CD14-positive monocyte (primary cell): ENCODE data around the gene MAD1L1. TPM values are rescaled to one million over a fixed set of nuclear protein-coding genes. Genes with fewer than 3 reads are reported as not detected.

Experiments used
- DNase-seq, 3 donors: peaks; one replicate each; pipeline ENCODE4 v3.0.0-alpha.2; 2011 to 2022
- H2AFZ ChIP-seq: 2 replicates; pipeline ENCODE4 v1.6.0; 2012; ENCODE audit warnings: mild to moderate bottlenecking, low read depth, low read length, inconsistent platforms; ENCODE audit not compliant: insufficient read depth, poor library complexity, severe bottlenecking
- H3K27ac ChIP-seq, 2 donors: 1 replicate in 1 of 2; 2 replicates in 1 of 2; pipeline ENCODE4 v1.5.1; 2012 to 2013; ENCODE audit warnings: low read length in 2 of 2, control low read depth in 1 of 2, inconsistent platforms in 1 of 2, low read depth in 1 of 2, mild to moderate bottlenecking in 1 of 2
- H3K27me3 ChIP-seq, 2 donors: one replicate each; pipeline versions ENCODE4 v1.6.0 to v1.6.1; 2011 to 2013; ENCODE audit warnings: low read length in 2 of 2; ENCODE audit not compliant: control insufficient read depth in 2 of 2, insufficient read depth in 2 of 2
- H3K36me3 ChIP-seq, 2 donors: replicated peaks in 1 of 2; 1 replicate in 1 of 2; 2 replicates in 1 of 2; pipeline versions ENCODE4 v1.5.1 to v1.6.1; 2012 to 2013; ENCODE audit warnings: low read length in 2 of 2, control low read depth in 1 of 2, inconsistent platforms in 1 of 2, mild to moderate bottlenecking in 1 of 2; ENCODE audit not compliant: insufficient read depth in 2 of 2, control insufficient read depth in 1 of 2
- H3K4me1 ChIP-seq, 2 donors: 1 replicate in 1 of 2; 2 replicates in 1 of 2; pipeline versions ENCODE4 v1.5.1 to v1.6.1; 2012 to 2013; ENCODE audit warnings: low read length in 2 of 2, control low read depth in 1 of 2, inconsistent platforms in 1 of 2, mild to moderate bottlenecking in 1 of 2, moderate library complexity in 1 of 2; ENCODE audit not compliant: insufficient read depth in 2 of 2, control insufficient read depth in 1 of 2
- H3K4me2 ChIP-seq: replicated peaks from 2 replicates; pipeline ENCODE3; 2012; ENCODE audit warnings: low read length, moderate library complexity, mild to moderate bottlenecking; ENCODE audit not compliant: poor library complexity, severe bottlenecking; ENCODE audit errors: extremely low read depth
- H3K4me3 ChIP-seq, 3 experiments: fragments of 200-600 bp in 1 of 3; sonication (generic) in 1 of 3; replicated peaks in 1 of 3; 1 replicate in 2 of 3; 2 replicates in 1 of 3; pipeline ENCODE4 v1.5.1; 2011 to 2013; ENCODE audit warnings: low read length in 3 of 3, mild to moderate bottlenecking in 3 of 3, control low read depth in 2 of 3, low read depth in 2 of 3, inconsistent platforms in 1 of 3, moderate library complexity in 1 of 3
- H3K79me2 ChIP-seq: 2 replicates; pipeline ENCODE4 v1.6.0; 2012; ENCODE audit warnings: mild to moderate bottlenecking, control low read depth, inconsistent platforms, low read length, moderate library complexity; ENCODE audit not compliant: insufficient read depth
- H3K9ac ChIP-seq: 2 replicates; pipeline ENCODE4 v1.6.0; 2017; ENCODE audit warnings: low read length, mild to moderate bottlenecking; ENCODE audit not compliant: insufficient read depth, poor library complexity, severe bottlenecking
- H3K9me3 ChIP-seq, 2 donors: replicated peaks in 1 of 2; 1 replicate in 1 of 2; 2 replicates in 1 of 2; pipeline versions ENCODE4 v1.5.1 to v1.6.1; 2012 to 2013; ENCODE audit warnings: low read length in 2 of 2, control low read depth in 1 of 2; ENCODE audit not compliant: control insufficient read depth in 1 of 2, insufficient read depth in 1 of 2
- H4K20me1 ChIP-seq: 2 replicates; pipeline ENCODE4 v1.6.0; 2012; ENCODE audit warnings: mild to moderate bottlenecking, low read length, control low read depth, moderate library complexity; ENCODE audit not compliant: insufficient read depth
- H3K27ac Mint-ChIP-seq, 7 donors: one replicate each; pipeline ENCODE4 v1.8.0; 2020; ENCODE audit warnings: mild to moderate bottlenecking in 7 of 7, mixed read lengths in 7 of 7, moderate library complexity in 6 of 7, inconsistent platforms in 2 of 7
- H3K27me3 Mint-ChIP-seq, 3 donors: one replicate each; pipeline ENCODE4 v1.8.0; 2021 to 2022; ENCODE audit warnings: low read depth in 3 of 3, mild to moderate bottlenecking in 3 of 3, mixed read lengths in 3 of 3, moderate library complexity in 3 of 3, inconsistent platforms in 1 of 3
- H3K36me3 Mint-ChIP-seq, 2 donors: one replicate each; pipeline ENCODE4 v1.8.0; 2020; ENCODE audit warnings: mixed read lengths in 2 of 2, inconsistent platforms in 1 of 2, mild to moderate bottlenecking in 1 of 2
- H3K4me1 Mint-ChIP-seq: one replicate; pipeline ENCODE4 v1.8.0; 2020; ENCODE audit warnings: mild to moderate bottlenecking, mixed read lengths
- H3K4me3 Mint-ChIP-seq, 2 donors: one replicate each; pipeline ENCODE4 v1.8.0; 2020; ENCODE audit warnings: mild to moderate bottlenecking in 2 of 2, mixed read lengths in 2 of 2, moderate library complexity in 1 of 2
- H3K9me3 Mint-ChIP-seq, 7 donors: one replicate each; pipeline ENCODE4 v1.8.0; 2020 to 2022; ENCODE audit warnings: mixed read lengths in 7 of 7, mild to moderate bottlenecking in 6 of 7, moderate library complexity in 6 of 7, inconsistent platforms in 2 of 7
- CTCF ChIP-seq: fragments of 200-600 bp; IDR thresholded peaks from one replicate; pipeline ENCODE4 v1.8.0; 2022; ENCODE audit warnings: antibody characterized with exemption, mild to moderate bottlenecking
- WGBS: methylation state at CpG from one replicate; pipeline ENCODE4 v1.1.5; 2013; ENCODE audit warnings: missing lambda C conversion rate; ENCODE audit not compliant: insufficient coverage; 5-methylcytosine and 5-hydroxymethylcytosine counted together
- intact Hi-C, 2 donors: fragments of 100-400 bp; cut with micrococcal nuclease; formaldehyde crosslinking; loops; one replicate each; pipeline versions ENCODE4 v1.15.0 to v1.15.1; 2023
- polyA plus RNA-seq, 3 donors: library from polyadenylated mRNA; depleted of rRNA in 1 of 3; unstranded in 2 of 3; stranded (reverse) in 1 of 3; fragments of 300-500 nt in 2 of 3; fragments of >200 nt in 1 of 3; fragmentation: Illumina TruSeq in 2 of 3; gene quantifications; 1 replicate in 2 of 3; 2 replicates in 1 of 3; pipeline ENCODE4 v1.2.3, GENCODE V29; 2012 to 2021

Gene MAD1L1
- polyA plus RNA-seq, 3 donors: 22.0 to 39.4 (median 33.2) TPM

- Histone ChIP-seq H3K4me1 (no peaks in the 10 kb centered on the region), H3K27me3 (no peaks in the 10 kb centered on the region), H3K4me2 (no peak overlapping the region), H3K79me2 (peaks cover 3% of the 10 kb centered on the region), H3K9me3 (no peaks in the 10 kb centered on the region), H2AFZ (no peak overlapping the region), H3K27ac (no peak overlapping the region), H3K36me3 (peaks cover 8 to 14% of the 10 kb centered on the region in 2 donors), H3K9ac (no peak overlapping the region), H3K4me3 (no peak overlapping the region), H4K20me1 (peaks cover 10% of the 10 kb centered on the region)
- 99% methylated on average over 8 of the region's 9 CpGs for WGBS
- no peak overlapping the region for H3K27ac Mint-ChIP-seq
- no peaks in the 10 kb centered on the region for H3K9me3 Mint-ChIP-seq
- H3K27me3 Mint-ChIP-seq: peaks cover 1% of the 10 kb centered on the region in 3 donors
- no peak overlapping the region for H3K4me3 Mint-ChIP-seq
- intact Hi-C loops: no loop called here
- TF ChIP-seq CTCF: no peak
- peaks cover 14 to 22% of the 10 kb centered on the region in 2 donors for H3K36me3 Mint-ChIP-seq
- H3K4me1 Mint-ChIP-seq: no peaks in the 10 kb centered on the region
- no peak for DNase-seq
These were observed 48.8 kb upstream of the MAD1L1 start for GRCh38 chr7:2281541-2281940.

- intact Hi-C loops: no loop called here
- H2AFZ ChIP-seq: no peak overlapping the region
- Mint-ChIP-seq H3K4me1 (no peaks in the 10 kb centered on the region), H3K36me3 (peaks cover 14 to 30% of the 10 kb centered on the region in 2 donors), H3K9me3 (no peaks in the 10 kb centered on the region), H3K4me3 (no peak overlapping the region), H3K27me3 (peaks cover under 1 to 1% (median 1%) of the 10 kb centered on the region in 3 donors), H3K27ac (peak overlapping the region in 1 of 7 donors; percentile 6)
- H3K4me2 ChIP-seq: no peak overlapping the region
- H4K20me1 ChIP-seq: peaks cover 10% of the 10 kb centered on the region
- H3K4me1 ChIP-seq: no peaks in the 10 kb centered on the region
- TF ChIP-seq CTCF: no peak
- H3K27me3 ChIP-seq: no peaks in the 10 kb centered on the region
- H3K9ac ChIP-seq: no peak overlapping the region
- peaks cover 8 to 14% of the 10 kb centered on the region in 2 donors for H3K36me3 ChIP-seq
- no peaks in the 10 kb centered on the region for H3K9me3 ChIP-seq
- peaks cover 3% of the 10 kb centered on the region for H3K79me2 ChIP-seq
- WGBS: 60% methylated on average over 1 of the region's 2 CpGs
- H3K4me3 ChIP-seq: no peak overlapping the region
- H3K27ac ChIP-seq: no peak overlapping the region
- DNase-seq: no peak
These were observed 47.7 kb upstream of the MAD1L1 start for GRCh38 chr7:2280424-2280823.
